ENCODE results near the gene VPS13D. TPM values are rescaled to one million over a fixed set of nuclear protein-coding genes. Genes with fewer than 3 reads are reported as not detected.

Gene VPS13D
- total RNA-seq, 4 donors from 2014 or later = 77.5 to 142 (median 94.4) TPM

- no peak for TF ChIP-seq CTCF (IDR thresholded peaks at IDR 0.05; ENCODE audit: low read depth)
Measured at GRCh38 chr1:12513181-12513580, 283.4 kb downstream of the VPS13D start.

GRCh38 chr1:12514590-12514989 lies 284.8 kb downstream of the VPS13D start:
- no peak for TF ChIP-seq CTCF (IDR thresholded peaks at IDR 0.05; ENCODE audit: low read depth)

GRCh38 chr1:12515234-12515633 lies 285.4 kb downstream of the VPS13D start:
- TF ChIP-seq CTCF (IDR thresholded peaks at IDR 0.05; ENCODE audit: low read depth) = no peak

GRCh38 chr1:12516741-12517140 lies 286.9 kb downstream of the VPS13D start:
- TF ChIP-seq CTCF (IDR thresholded peaks at IDR 0.05; ENCODE audit: low read depth) = no peak

- no peak for TF ChIP-seq CTCF (IDR thresholded peaks at IDR 0.05; ENCODE audit: low read depth)
Measured at GRCh38 chr1:12518931-12519692, 289.3 kb downstream of the VPS13D start.

GRCh38 chr1:12519693-12520364 lies 290.0 kb downstream of the VPS13D start:
- TF ChIP-seq CTCF (IDR thresholded peaks at IDR 0.05; ENCODE audit: low read depth) = no peak

- no peak for TF ChIP-seq CTCF (IDR thresholded peaks at IDR 0.05; ENCODE audit: low read depth)
Measured at GRCh38 chr1:12521096-12521495, 291.3 kb downstream of the VPS13D start.

Data from subcutaneous adipose tissue (tissue), 4 donors.